Thoracic aorta (tissue), 2 donors: ENCODE measurements around the gene RASGRF1. TPM values are rescaled to one million over a fixed set of nuclear protein-coding genes. Genes with fewer than 3 reads are reported as not detected.
A peak's percentile ranks its signal among the peaks of the same experiment; 100 is the strongest.

ENCODE experiments used
- ATAC-seq: fragments of 150-250 bp; one replicate; pipeline ENCODE4 v1.8.0; 2017; ENCODE audit warnings: low read depth; ENCODE audit not compliant: insufficient number of reproducible peaks, low FRiP score
- DNase-seq: peaks from one replicate; pipeline ENCODE4 v3.0.0-alpha.2; 2020; ENCODE audit warnings: low spot score
- H3K27ac ChIP-seq, 2 donors: fragments of 200-600 bp; sonication (generic); 1 replicate in 1 of 2; 2 replicates in 1 of 2; pipeline ENCODE4 v1.5.1; 2016; ENCODE audit warnings: mild to moderate bottlenecking in 2 of 2, moderate library complexity in 2 of 2
- H3K27me3 ChIP-seq: fragments of 200-600 bp; sonication (generic); replicated peaks from 2 replicates; pipeline ENCODE4 v1.6.0; 2016; ENCODE audit warnings: mild to moderate bottlenecking; ENCODE audit not compliant: insufficient read depth
- H3K36me3 ChIP-seq: fragments of 200-600 bp; sonication (generic); one replicate; pipeline ENCODE4 v1.5.1; 2016
- H3K4me1 ChIP-seq, 2 donors: fragments of 200-600 bp; sonication (generic); 1 replicate in 1 of 2; 2 replicates in 1 of 2; pipeline versions ENCODE4 v1.5.1 to v1.6.0; 2016; ENCODE audit warnings: low read depth in 2 of 2, mild to moderate bottlenecking in 1 of 2; ENCODE audit not compliant: control insufficient read depth in 1 of 2
- H3K4me3 ChIP-seq: fragments of 200-600 bp; sonication (generic); 2 replicates; pipeline ENCODE4 v1.5.1; 2016; ENCODE audit warnings: mild to moderate bottlenecking
- H3K9me3 ChIP-seq: fragments of 200-600 bp; sonication (generic); 2 replicates; pipeline ENCODE4 v1.5.1; 2016
- CTCF ChIP-seq: fragments of 200-600 bp; sonication (generic); IDR thresholded peaks from one replicate; pipeline ENCODE4 v1.5.1; 2019; ENCODE audit warnings: antibody characterized with exemption
- total RNA-seq, 2 donors: library from RNA; depleted of rRNA; stranded (reverse); fragments of >200 nt; gene quantifications; one replicate each; pipeline versions ENCODE4 v1.1.0 to v1.2.3, GENCODE V29; 2016

RASGRF1 gene
- total RNA-seq, 2 donors from 2014 or later, result not detected

GRCh38 chr15:78979456-78980320, 110.9 kb downstream of the RASGRF1 start:
- Histone ChIP-seq H3K4me1 (peaks cover 0 to 5% of the 10 kb centered on the region in 2 donors), H3K27me3 (no peaks in the 10 kb centered on the region), H3K27ac (no peak overlapping the region), H3K4me3 (no peak overlapping the region), H3K9me3 (no peaks in the 10 kb centered on the region), H3K36me3 (no peaks in the 10 kb centered on the region)
- peak; percentile 69 for TF ChIP-seq CTCF
- DNase-seq, result no peak
- ATAC-seq, result peak; percentile 51

GRCh38 chr15:78978601-78979179, 111.9 kb downstream of the RASGRF1 start:
- Histone ChIP-seq H3K27ac (no peak overlapping the region), H3K36me3 (no peaks in the 10 kb centered on the region), H3K9me3 (no peaks in the 10 kb centered on the region), H3K4me1 (peaks cover 0 to 5% of the 10 kb centered on the region in 2 donors), H3K4me3 (no peak overlapping the region), H3K27me3 (no peaks in the 10 kb centered on the region)
- ATAC-seq (no peak), DNase-seq (no peak)
- no peak for TF ChIP-seq CTCF

- Histone ChIP-seq H3K4me3 (no peak overlapping the region), H3K9me3 (no peaks in the 10 kb centered on the region), H3K36me3 (no peaks in the 10 kb centered on the region), H3K4me1 (peaks cover 0 to 5% of the 10 kb centered on the region in 2 donors), H3K27ac (no peak overlapping the region), H3K27me3 (no peaks in the 10 kb centered on the region)
- ATAC-seq (no peak), DNase-seq (no peak)
- no peak for TF ChIP-seq CTCF
Measured at GRCh38 chr15:78977591-78978347, 112.8 kb downstream of the RASGRF1 start.

- DNase-seq (no peak), ATAC-seq (no peak)
- H3K9me3 ChIP-seq, result no peaks in the 10 kb centered on the region
- no peaks in the 10 kb centered on the region for H3K36me3 ChIP-seq
- TF ChIP-seq CTCF, result no peak
- no peaks in the 10 kb centered on the region for H3K27me3 ChIP-seq
- no peak overlapping the region for H3K27ac ChIP-seq
- H3K4me1 ChIP-seq, result peaks cover 0 to 5% of the 10 kb centered on the region in 2 donors
- no peak overlapping the region for H3K4me3 ChIP-seq
Measured at GRCh38 chr15:78977091-78977571, 113.4 kb downstream of the RASGRF1 start.

- no peak for TF ChIP-seq CTCF
- H3K36me3 ChIP-seq, result no peaks in the 10 kb centered on the region
- H3K27ac ChIP-seq, result no peak overlapping the region
- no peaks in the 10 kb centered on the region for H3K27me3 ChIP-seq
- H3K9me3 ChIP-seq, result no peaks in the 10 kb centered on the region
- no peak overlapping the region for H3K4me3 ChIP-seq
- ATAC-seq (no peak), DNase-seq (no peak)
- peaks cover 0 to 5% of the 10 kb centered on the region in 2 donors for H3K4me1 ChIP-seq
Measured at GRCh38 chr15:78976691-78977090, 113.9 kb downstream of the RASGRF1 start.
